GM18508 (cell line): ENCODE data around the gene ZKSCAN8.
"Not testable (repeated sequence)": the region's sequence is repeated elsewhere in the genome, so short reads cannot be mapped to it uniquely, and the experiment has no call there.

Experiments used
- ATAC-seq: cut with Tn5 transposase; IDR thresholded peaks from one replicate; pipeline ENCODE4 v1.9.1; 2021; ENCODE audit warnings: moderate number of reproducible peaks; ENCODE audit not compliant: insufficient read depth, unreplicated experiment

Gene ZKSCAN8

GRCh38 chr6:28141500-28142329 lies at the start of gene ZKSCAN8:
Gene ZKSCAN8 (plus strand): TSS chr6:28141883. CDS start chr6:28148408, 6,525 bp downstream.
- no peak for ATAC-seq

- not testable (repeated sequence) for ATAC-seq
Observed at GRCh38 chr6:28102222-28102621, 39.5 kb upstream of the ZKSCAN8 start.

GRCh38 chr6:28102699-28103098 lies 39.0 kb upstream of the ZKSCAN8 start:
- ATAC-seq = not testable (repeated sequence)

DNA sequence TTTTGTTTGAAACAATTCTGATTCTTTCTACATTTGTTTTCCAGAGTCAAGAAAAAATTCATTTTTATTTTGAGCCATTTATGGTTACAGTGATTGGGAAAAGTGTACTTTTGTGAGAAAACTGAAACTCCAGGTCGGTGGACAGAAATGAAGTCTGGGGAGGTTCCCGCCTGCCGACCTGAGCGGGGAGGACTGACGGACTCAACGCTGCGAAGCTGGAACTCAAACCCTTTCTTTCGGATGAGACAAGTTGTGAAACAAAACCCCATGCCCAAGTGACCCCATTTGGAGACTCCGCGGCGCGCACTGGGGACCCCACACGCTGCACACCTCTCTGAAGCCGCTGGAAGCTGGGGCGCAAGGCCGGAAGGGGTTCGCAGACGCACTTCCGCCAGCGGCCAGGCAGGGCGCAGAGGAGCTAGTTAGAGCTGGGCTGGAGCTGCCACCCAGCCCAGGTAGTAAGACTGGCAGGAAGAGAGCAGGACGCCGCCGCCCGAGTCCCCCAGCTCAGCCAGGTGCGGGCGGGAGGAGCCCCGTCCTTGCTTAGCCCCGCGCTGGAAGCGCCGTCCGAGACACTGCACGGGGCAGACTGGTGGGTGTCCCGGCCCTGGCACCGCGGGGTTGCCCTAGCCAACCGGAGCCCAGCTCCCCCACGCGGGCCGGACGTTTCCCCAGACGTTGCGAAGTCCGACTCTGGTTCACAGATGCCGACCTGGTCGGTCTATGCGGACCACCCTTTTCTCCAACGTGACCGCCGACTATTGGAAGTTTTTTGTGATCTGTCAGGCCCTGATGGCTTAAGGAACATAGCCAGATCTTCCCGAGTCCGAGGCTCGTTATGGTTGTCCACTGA lies 37.1 kb upstream of the ZKSCAN8 start:
- ATAC-seq = peak; percentile 78

DNA sequence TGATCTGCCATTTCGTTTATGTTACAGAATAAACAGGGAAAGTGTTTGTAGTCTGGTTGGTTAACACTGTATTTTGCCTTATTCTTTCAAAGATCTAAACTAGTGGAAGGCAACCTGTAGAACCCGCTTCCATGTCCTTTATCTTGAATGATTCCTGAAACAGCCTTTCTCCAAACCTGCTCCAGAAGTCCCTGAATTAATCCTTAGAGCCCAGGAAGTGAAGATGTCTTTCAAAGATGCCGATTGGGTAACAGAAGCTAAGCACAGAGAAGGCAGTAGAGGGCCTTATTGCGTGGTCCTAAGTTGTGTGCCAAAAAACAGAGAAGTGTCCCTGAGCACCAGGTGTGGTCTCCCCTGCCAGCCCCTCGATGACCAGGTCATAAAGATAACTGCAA lies 36.4 kb upstream of the ZKSCAN8 start:
- ATAC-seq = no peak

- no peak for ATAC-seq
Observed at GRCh38 chr6:28107506-28107905, 34.2 kb upstream of the ZKSCAN8 start.

- no peak for ATAC-seq
Observed at GRCh38 chr6:28111964-28112363, 29.7 kb upstream of the ZKSCAN8 start.

DNA sequence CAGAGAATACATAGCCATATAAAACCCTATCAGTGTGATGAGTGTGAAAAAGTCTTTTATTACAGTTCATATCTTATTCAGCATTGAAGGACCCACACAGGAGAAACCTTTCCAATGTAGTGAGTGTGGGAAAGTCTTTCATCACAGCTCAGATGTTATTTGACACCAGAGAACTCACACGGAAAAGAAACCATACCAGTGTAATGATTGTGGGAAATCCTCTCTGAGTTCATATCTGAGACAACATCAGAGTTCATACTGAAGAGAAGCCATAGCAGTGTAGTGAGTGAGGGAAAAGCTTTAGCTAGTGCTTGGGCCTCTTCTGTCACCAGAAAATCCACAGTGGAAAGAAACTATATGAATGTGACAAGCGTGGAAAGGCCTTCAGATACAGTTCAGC lies 25.9 kb upstream of the ZKSCAN8 start:
- no peak for ATAC-seq

DNA sequence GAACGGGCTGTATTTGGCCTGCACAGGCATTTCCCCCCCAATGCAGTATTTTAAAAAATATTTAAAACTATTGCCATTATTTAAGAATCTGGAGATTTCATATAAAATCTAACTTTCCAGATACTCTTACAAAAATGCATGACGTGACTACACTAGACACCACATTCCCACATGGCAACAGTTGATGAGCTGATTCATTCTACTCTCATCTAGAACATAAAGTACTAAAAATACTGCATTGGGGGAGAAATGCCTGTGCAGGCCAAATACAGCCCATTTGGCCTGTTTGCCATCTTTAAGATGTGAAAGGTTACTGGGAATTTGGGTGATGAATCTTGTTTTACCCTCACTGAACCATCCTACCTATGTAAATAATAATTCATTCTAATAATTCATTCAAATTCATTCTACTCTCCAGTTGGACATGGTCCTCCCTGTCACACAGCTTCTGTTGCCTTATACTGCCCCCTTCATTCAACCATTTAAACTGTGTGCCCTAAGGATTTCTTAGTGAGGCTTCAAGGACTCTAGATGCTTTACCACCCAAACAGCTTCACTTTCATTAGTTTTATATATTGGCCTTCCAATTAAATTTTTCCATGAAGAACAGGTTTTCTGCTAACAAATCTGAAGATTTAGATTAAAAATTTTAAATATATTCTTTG lies 24.2 kb upstream of the ZKSCAN8 start:
- ATAC-seq = no peak

GRCh38 chr6:28118217-28118616 lies 23.5 kb upstream of the ZKSCAN8 start:
- no peak for ATAC-seq

DNA sequence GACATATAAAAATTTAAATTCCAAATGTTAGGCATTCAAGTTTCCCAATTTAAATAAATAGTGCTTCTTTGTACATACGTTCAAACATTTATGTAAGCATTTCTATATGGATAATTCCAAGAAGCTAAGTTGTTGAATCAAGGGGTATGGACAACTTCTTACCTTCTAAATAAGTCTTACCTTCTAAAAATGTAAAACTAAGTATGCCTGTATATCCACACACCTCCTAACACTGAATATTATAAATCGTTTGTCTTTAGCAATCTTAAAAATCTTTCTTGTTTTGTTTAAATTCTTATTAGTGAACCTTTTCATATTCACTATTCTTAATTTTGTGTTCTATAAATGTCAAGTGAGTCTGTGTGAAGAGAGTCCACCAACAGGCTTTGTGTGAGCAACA lies 19.8 kb upstream of the ZKSCAN8 start:
- ATAC-seq = no peak

DNA sequence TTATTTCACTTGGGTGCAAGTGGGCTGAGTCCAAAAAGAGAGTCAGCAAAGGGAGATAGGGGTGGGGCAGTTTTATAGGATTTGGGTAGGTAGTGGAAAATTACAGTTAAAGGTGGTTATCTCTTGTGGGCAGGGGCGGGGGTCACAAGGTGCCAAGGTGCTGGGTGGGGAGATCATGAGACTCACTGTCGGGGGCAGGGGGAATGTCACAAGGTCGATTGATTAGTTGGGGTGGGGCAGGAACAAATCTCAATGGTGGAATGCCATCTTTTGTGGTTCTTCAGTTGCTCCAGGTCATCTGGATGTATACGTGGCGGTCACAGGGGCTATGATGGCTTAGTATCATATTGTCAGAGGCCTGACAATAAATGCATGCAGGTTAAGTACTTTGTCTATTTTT lies 19.4 kb upstream of the ZKSCAN8 start:
- ATAC-seq = not testable (repeated sequence)

DNA sequence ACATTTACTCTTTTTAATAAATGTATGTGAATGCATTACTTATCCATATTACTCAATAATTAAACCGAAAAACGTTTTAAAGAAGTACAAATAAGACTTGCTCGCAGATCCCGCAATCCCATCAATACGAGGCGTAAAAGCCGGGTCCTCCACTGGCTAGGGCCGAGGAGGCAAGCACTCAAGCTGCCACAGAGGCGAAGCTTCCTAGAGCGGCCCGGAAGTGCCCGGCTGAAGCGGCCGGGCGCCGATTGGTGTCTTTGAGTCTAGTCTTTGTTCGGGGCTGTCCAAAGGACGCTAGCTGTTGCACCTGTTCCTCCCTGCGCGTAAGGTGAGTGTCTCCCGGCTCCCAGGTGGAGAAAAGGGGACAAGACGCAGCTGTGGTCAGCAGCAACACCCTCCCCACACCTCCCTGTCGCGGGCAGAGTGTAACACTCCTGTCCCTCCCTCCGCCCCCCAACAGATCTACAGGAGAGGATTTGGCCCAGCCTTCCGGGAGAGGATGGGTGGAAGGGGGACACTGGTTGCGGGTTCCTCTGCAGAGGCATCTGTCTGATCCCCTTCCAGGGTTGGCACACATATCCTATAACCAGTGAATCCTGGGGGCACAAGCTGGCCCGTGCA lies 17.2 kb upstream of the ZKSCAN8 start, which contains the start of gene ZSCAN16:
Gene ZSCAN16, plus strand, starts transcription at position 260 of the 621 bp plus-strand sequence. CDS start 835 bp downstream, outside the sequence.
- no peak for ATAC-seq

DNA sequence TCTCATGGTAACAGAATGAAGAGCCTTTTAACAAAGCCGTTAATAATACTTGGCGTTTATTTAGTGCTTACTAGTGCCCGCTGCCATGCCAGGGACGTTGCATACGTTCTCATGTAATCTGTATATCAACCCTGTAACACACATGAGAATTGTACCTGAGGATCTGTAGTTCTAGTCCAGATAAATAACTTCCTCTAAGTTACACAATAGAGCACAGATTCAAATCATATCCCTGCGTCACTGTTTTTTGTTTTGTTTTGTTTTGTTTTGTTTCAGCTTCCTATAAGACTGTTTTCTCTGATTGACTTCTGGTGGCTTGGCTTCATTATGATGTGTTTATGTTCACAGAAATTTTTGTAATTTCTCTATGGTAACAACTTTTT lies 16.7 kb upstream of the ZKSCAN8 start:
- no peak for ATAC-seq

- no peak for ATAC-seq
Observed at GRCh38 chr6:28125401-28125800, 16.3 kb upstream of the ZKSCAN8 start.

DNA sequence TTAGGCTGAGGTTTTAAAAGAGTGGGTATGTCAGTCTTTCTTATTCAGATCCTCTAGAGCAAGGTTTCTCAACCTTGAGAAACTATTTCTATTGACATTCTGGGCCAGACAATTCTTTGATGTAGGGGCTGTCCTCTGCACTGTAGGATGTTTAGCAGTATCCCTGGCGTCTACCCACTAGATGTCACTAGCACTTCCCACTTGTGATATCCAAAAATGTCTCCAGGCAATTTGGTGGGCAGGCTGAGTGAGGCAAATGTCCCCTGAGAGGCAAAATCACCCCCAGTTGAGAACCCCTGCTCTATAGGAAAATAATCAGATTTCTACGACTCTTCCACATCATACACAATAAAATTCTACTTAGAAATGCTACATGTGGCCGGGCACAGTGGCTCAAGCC lies 7.7 kb upstream of the ZKSCAN8 start:
- no peak for ATAC-seq

DNA sequence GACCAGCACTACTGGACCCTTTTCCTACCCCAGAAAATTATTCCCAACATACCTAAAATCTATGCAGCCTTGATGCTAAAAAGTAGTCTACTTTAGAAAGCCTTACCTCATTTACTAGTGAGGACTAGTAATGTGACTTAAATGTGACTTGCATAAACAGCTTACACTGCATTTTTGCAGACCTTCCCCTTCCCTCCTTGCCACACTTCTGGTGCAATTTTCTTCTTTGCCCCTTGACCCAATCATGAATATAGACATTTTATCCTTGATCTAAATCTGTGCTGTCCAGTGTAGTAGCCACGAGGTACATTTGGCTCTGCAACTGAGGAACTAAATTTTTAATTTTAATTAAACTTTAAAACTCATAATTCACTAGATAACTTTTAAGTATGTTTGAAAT lies 7.0 kb upstream of the ZKSCAN8 start:
- ATAC-seq = no peak

- ATAC-seq = no peak
Observed at GRCh38 chr6:28135393-28135792, 6.3 kb upstream of the ZKSCAN8 start.

DNA sequence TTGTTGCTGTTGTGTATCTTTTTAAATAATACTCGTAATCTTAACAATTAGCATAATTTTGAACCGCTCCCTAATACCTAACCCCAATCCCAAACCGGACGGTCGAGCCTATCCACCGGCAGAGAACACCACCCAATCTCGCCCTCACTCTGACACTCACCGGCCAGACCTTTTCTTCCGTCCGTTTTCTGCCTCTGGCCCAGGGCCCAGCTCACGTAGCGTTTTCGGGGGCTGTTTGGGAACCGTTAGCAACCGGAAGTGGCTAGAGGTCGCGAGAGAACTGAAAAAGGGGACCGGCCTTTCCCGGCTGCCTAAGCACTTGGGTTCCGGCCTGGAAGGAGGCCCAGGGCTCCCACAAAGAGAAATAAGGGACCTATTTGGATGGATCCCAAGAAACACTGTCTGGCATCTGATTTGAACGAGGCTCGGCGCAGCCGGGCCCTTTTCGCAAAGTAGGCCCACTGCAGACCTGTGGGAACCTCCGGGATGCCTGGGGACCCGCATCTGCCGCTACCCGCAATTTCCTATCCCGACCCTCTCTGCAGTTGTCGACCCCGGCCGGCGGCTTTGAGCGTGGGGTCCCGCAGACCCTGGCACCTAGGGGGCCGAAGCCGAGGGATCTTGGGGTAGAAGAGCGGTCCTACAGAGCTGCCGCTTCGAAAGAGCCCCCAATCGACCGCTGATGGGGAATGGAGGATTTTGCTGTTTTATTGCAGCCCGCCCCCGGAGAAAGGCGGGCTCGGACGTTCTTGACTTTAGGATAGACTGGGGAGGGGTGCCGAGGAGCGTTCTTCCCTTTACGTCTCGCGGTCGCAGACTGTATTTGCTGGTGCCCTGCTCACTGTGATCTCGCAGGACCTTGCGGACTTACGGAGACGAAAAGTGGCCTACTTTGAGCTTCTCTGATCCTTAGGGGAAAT lies 4.8 kb upstream of the ZKSCAN8 start:
- ATAC-seq = no peak
